GM12878 (cell line): ENCODE measurements around the gene RNLS. TPM values are rescaled to one million over a fixed set of nuclear protein-coding genes. Genes with fewer than 3 reads are reported as not detected.

ENCODE experiments used
- ATAC-seq: fragments of 200-7000 bp; cut with Tn5 transposase; 3 replicates; pipeline ENCODE4 v1.9.1; 2020; ENCODE audit warnings: mild to moderate bottlenecking, moderate library complexity
- BruUV-seq: library from RNA; stranded (reverse); fragments of 400-500 nt; replicated peaks from 2 replicates; lab custom pipeline; 2021; lab: Mats Ljungman, UMichigan
- CTCF ChIA-PET: fragments of 300-600 bp; sonication (Branson Sonifier 250); formaldehyde crosslinking; extraction: SDS; loops from one replicate; lab custom pipeline; 2021; ENCODE audit warnings: inconsistent platforms; lab: Yijun Ruan, JAX
- POLR2A ChIA-PET: fragments of 350-600 bp; formaldehyde crosslinking; extraction: SDS; loops from one replicate; lab custom pipeline; 2021; ENCODE audit warnings: inconsistent platforms; lab: Charles Lee
- RAD21 ChIA-PET: fragments of 300-600 bp; sonication (Branson Sonifier 250); formaldehyde crosslinking; loops from one replicate; lab custom pipeline; 2023; ENCODE audit warnings: antibody characterized with exemption; ENCODE audit not compliant: unreplicated experiment; lab: Charles Lee
- SMC1A ChIA-PET: fragments of 300-600 bp; sonication (Branson Sonifier 250); formaldehyde crosslinking; loops from one replicate; lab custom pipeline; 2023; ENCODE audit not compliant: unreplicated experiment, uncharacterized antibody; lab: Charles Lee
- DNase-seq: peaks from one replicate; pipeline ENCODE4 v3.0.0-alpha.2; 2011; ENCODE audit warnings: low read depth, low spot score
- FAIRE-seq: peaks from 3 replicates; lab custom pipeline; 2011; peaks lifted over from hg19 to GRCh38; lab: Jason Lieb, UNC
- H2AFZ ChIP-seq: 2 replicates; pipeline ENCODE4 v1.6.0; 2011; ENCODE audit warnings: low read depth, low read length, control low read depth; ENCODE audit not compliant: control insufficient read depth
- H3K27ac ChIP-seq: 2 replicates; pipeline ENCODE4 v1.5.1; 2011; ENCODE audit warnings: control low read depth; ENCODE audit not compliant: control insufficient read depth, insufficient read depth
- H3K27me3 ChIP-seq, 2 experiments: replicated peaks in 1 of 2; 2 replicates each; pipeline versions ENCODE4 v1.6.0 to v1.6.1; 2011; ENCODE audit warnings: low read length in 1 of 2; ENCODE audit not compliant: control insufficient read depth in 2 of 2, insufficient read depth in 2 of 2
- H3K36me3 ChIP-seq, 2 experiments: 2 replicates each; pipeline ENCODE4 v1.5.1; 2011; ENCODE audit warnings: low read length in 1 of 2; ENCODE audit not compliant: control insufficient read depth in 2 of 2, insufficient read depth in 2 of 2
- H3K4me1 ChIP-seq: 2 replicates; pipeline ENCODE4 v1.6.1; 2011; ENCODE audit warnings: mild to moderate bottlenecking, low read length, moderate library complexity, mixed read lengths; ENCODE audit not compliant: control insufficient read depth, insufficient read depth
- H3K4me2 ChIP-seq: 2 replicates; pipeline ENCODE4 v1.6.0; 2011; ENCODE audit warnings: control low read depth; ENCODE audit not compliant: control insufficient read depth, insufficient read depth
- H3K4me3 ChIP-seq: fragments of 200-600 bp; sonication (generic); 2 replicates; pipeline ENCODE4 v1.5.1; 2016
- H3K79me2 ChIP-seq: 2 replicates; pipeline ENCODE4 v1.6.0; 2011; ENCODE audit warnings: low read length; ENCODE audit not compliant: control insufficient read depth, insufficient read depth
- H3K9ac ChIP-seq: 2 replicates; pipeline ENCODE4 v1.8.0; 2011; ENCODE audit warnings: low read length, control low read depth, mixed read lengths; ENCODE audit not compliant: control insufficient read depth, insufficient read depth
- H3K9me3 ChIP-seq: replicated peaks from 3 replicates; pipeline ENCODE4 v1.5.1; 2011; ENCODE audit warnings: mild to moderate bottlenecking, low read length; ENCODE audit not compliant: control insufficient read depth, insufficient read depth
- H4K20me1 ChIP-seq: 2 replicates; pipeline ENCODE4 v1.6.0; 2011; ENCODE audit not compliant: control insufficient read depth, insufficient read depth
- ATF2 ChIP-seq: IDR thresholded peaks from 2 replicates; pipeline ENCODE4 v1.6.1; 2012; ENCODE audit warnings: low read length, inconsistent platforms
- BRCA1 ChIP-seq: IDR thresholded peaks from 2 replicates; pipeline ENCODE4 v1.6.1; 2011; ENCODE audit warnings: low read depth, low read length, improper control_type of control experiment
- CBFB ChIP-seq: IDR thresholded peaks from 2 replicates; pipeline ENCODE4 v1.6.1; 2016; ENCODE audit warnings: antibody characterized with exemption, low read depth
- HCFC1 ChIP-seq: fragments of 150-350 bp; IDR thresholded peaks from 2 replicates; pipeline ENCODE4 v1.6.1; 2014; ENCODE audit warnings: low read length
- IKZF2 ChIP-seq, 2 experiments: fragments of 450-650 bp; IDR thresholded peaks; 2 replicates each; pipeline ENCODE4 v1.6.1; 2017; ENCODE audit warnings: mild to moderate bottlenecking in 2 of 2, moderate library complexity in 2 of 2
- IRF4 ChIP-seq: IDR thresholded peaks from 2 replicates; pipeline ENCODE4 v1.6.1; 2011; ENCODE audit warnings: low read depth, low read length
- JUNB ChIP-seq: IDR thresholded peaks from 2 replicates; pipeline ENCODE4 v1.6.1; 2016; ENCODE audit warnings: antibody characterized with exemption, mild to moderate bottlenecking
- MEF2B ChIP-seq: fragments of 450-650 bp; IDR thresholded peaks from 2 replicates; pipeline ENCODE4 v1.6.1; 2018; ENCODE audit warnings: mild to moderate bottlenecking, moderate library complexity; ENCODE audit not compliant: partially characterized antibody, poor library complexity, severe bottlenecking
- MYB ChIP-seq: fragments of 150-350 bp; IDR thresholded peaks from 2 replicates; pipeline ENCODE4 v1.6.1; 2014; ENCODE audit warnings: mild to moderate bottlenecking, low read depth, low read length, borderline replicate concordance
- NFXL1 ChIP-seq: fragments of 450-650 bp; IDR thresholded peaks from 2 replicates; pipeline ENCODE4 v1.6.1; 2017; ENCODE audit warnings: antibody characterized with exemption, mild to moderate bottlenecking, borderline replicate concordance
- RUNX3 ChIP-seq: IDR thresholded peaks from 2 replicates; pipeline ENCODE4 v1.6.1; 2012; ENCODE audit warnings: low read length, inconsistent platforms
- SPI1 ChIP-seq: IDR thresholded peaks from 2 replicates; pipeline ENCODE4 v1.6.1; 2011; ENCODE audit warnings: low read depth, mild to moderate bottlenecking, low read length, moderate library complexity, borderline replicate concordance; ENCODE audit not compliant: insufficient read depth
- TCF7 ChIP-seq: IDR thresholded peaks from 2 replicates; pipeline ENCODE4 v1.6.1; 2014; ENCODE audit warnings: antibody characterized with exemption, borderline replicate concordance
- ZNF687 ChIP-seq: fragments of 450-650 bp; IDR thresholded peaks from 2 replicates; pipeline ENCODE4 v1.6.1; 2017; ENCODE audit warnings: mild to moderate bottlenecking, moderate library complexity
- WGBS: methylation state at CpG from one replicate; pipeline ENCODE4 v1.1.6; 2016; ENCODE audit warnings: low lambda C conversion rate; ENCODE audit not compliant: insufficient replicate concordance, insufficient coverage; ENCODE audit errors: missing lambda C conversion rate; 5-methylcytosine and 5-hydroxymethylcytosine counted together
- in situ Hi-C: fragments of 300-500 bp; cut with MboI; formaldehyde crosslinking; loops from 9 replicates; pipeline ENCODE4 v1.14.3; 2018; ENCODE audit warnings: mixed read lengths
- intact Hi-C: fragments of 100-400 bp; cut with micrococcal nuclease; formaldehyde crosslinking; loops from one replicate; pipeline ENCODE4 v1.14.2; 2022; ENCODE audit not compliant: unreplicated experiment
- polyA plus RNA-seq, 11 experiments: library from polyadenylated mRNA; depleted of rRNA in 4 of 11; unstranded in 6 of 11; stranded (reverse) in 5 of 11; fragments of >200 nt; fragmentation: Nextera tagmentation in 4 of 11; fragmentation: Illumina TruSeq in 1 of 11; extraction: Ambion mirVana in 4 of 11; extraction: Trizol in 1 of 11; gene quantifications; 1 replicate in 1 of 11; 2 replicates in 10 of 11; pipeline versions ENCODE4 v1.2.1 to v1.2.3, GENCODE V29; 2011 to 2016; ENCODE audit warnings: inconsistent platforms in 2 of 11, missing spikeins in 2 of 11, low read depth in 1 of 11
- total RNA-seq, 4 experiments: library from RNA; depleted of rRNA in 3 of 4; stranded (reverse); fragments of >200 nt in 3 of 4; fragmentation: Illumina TruSeq in 1 of 4; extraction: Trizol in 1 of 4; gene quantifications; 2 replicates each; pipeline versions ENCODE4 v1.2.1 to v1.2.3, GENCODE V29; 2013 to 2021
- TF ChIP-seq, protein P1 (sequence below): IDR thresholded peaks from 2 replicates; pipeline ENCODE4 v1.6.1; 2012; ENCODE audit warnings: low read depth, low read length, improper control_type of control experiment

RNLS gene
- total and polyA plus RNA-seq, 10 of the 15 experiments (the other 5 are each of a cell fraction or from before 2014, with no cell fraction given), result 3.4 to 6.7 (median 4.6) TPM

- Histone ChIP-seq H3K27me3 (no peaks in the 10 kb centered on the region), H3K4me2 (peak overlapping the region; percentile 17), H3K9me3 (peaks cover 5% of the 10 kb centered on the region; the same call in 2 of the 3 replicates), H4K20me1 (no peaks in the 10 kb centered on the region), H3K9ac (no peak overlapping the region), H3K27ac (peak overlapping the region; percentile 42; the same call in 1 of the 2 replicates), H3K79me2 (no peaks in the 10 kb centered on the region), H3K36me3 (no peaks in the 10 kb centered on the region), H3K4me1 (peaks cover 27% of the 10 kb centered on the region), H3K4me3 (no peak overlapping the region), H2AFZ (no peak overlapping the region)
- ChIA-PET POLR2A (no interaction called here), RAD21 (interaction anchor here (0.6 to 1.6 kb wide), 4 partner anchors 12 to 128 kb away, joined by 3 to 5 read pairs (median 3); no protein-coding TSS in a partner anchor), CTCF (interaction anchor here (0.7 to 1.7 kb wide), 3 partner anchors 8 to 11 kb away, joined by 3 read pairs; no protein-coding TSS in a partner anchor), SMC1A (interaction anchor here (0.9 to 2.4 kb wide), 9 partner anchors 10 to 164 kb away, joined by 3 to 13 read pairs (median 4); no protein-coding TSS in a partner anchor)
- no peak for DNase-seq
- BruUV-seq, result no TSS peak
- intact Hi-C loops, result no loop called here
- in situ Hi-C loops, result no loop called here
- 0% methylated on average over 1 of the region's 1 CpG for WGBS
- FAIRE-seq, result no peak
- ATAC-seq, result peak; percentile 76
- TF ChIP-seq SPI1 (no peak), CBFB (0 out of 2 replicates have a peak, but pooled peaks have one; percentile 12), MYB (no peak), TCF7 (peak; percentile 91), ZNF687 (no peak), ATF2 (0 out of 2 replicates have a peak, but pooled peaks have one; percentile 39), NFXL1 (no peak), RUNX3 (peak; percentile 75), MEF2B (no peak), HCFC1 (no peak), IRF4 (peak; percentile 37; the same call in 1 of the 2 replicates), BRCA1 (no peak), JUNB (peak; percentile 70), IKZF2 (IDR thresholded peaks at IDR 0.05) (no peak)
- TF ChIP-seq, protein P1, sequence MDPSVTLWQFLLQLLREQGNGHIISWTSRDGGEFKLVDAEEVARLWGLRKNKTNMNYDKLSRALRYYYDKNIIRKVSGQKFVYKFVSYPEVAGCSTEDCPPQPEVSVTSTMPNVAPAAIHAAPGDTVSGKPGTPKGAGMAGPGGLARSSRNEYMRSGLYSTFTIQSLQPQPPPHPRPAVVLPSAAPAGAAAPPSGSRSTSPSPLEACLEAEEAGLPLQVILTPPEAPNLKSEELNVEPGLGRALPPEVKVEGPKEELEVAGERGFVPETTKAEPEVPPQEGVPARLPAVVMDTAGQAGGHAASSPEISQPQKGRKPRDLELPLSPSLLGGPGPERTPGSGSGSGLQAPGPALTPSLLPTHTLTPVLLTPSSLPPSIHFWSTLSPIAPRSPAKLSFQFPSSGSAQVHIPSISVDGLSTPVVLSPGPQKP, result no peak
These were observed 322.6 kb downstream of the RNLS start for GRCh38 chr10:88260329-88261051.
